Kidney (tissue), 14 donors: Measurements from ENCODE around the gene ACER3. TPM values are rescaled to one million over a fixed set of nuclear protein-coding genes. Genes with fewer than 3 reads are reported as not detected.

ENCODE experiments used
- DNase-seq, 5 donors: peaks; one replicate each; pipeline ENCODE4 v3.0.0-alpha.2; 2013 to 2020
- FAIRE-seq: peaks from 2 replicates; lab custom pipeline; 2012; peaks lifted over from hg19 to GRCh38; lab: Jason Lieb, UNC
- H3K27ac ChIP-seq, 2 donors: one replicate each; pipeline ENCODE4 v1.7.0; 2013; ENCODE audit warnings: low read depth in 2 of 2, low read length in 2 of 2, inconsistent platforms in 1 of 2
- H3K27me3 ChIP-seq: one replicate; pipeline ENCODE4 v1.7.1; 2013; ENCODE audit warnings: low read length, inconsistent platforms; ENCODE audit not compliant: control insufficient read depth, insufficient read depth
- H3K36me3 ChIP-seq, 3 donors: one replicate each; pipeline versions ENCODE4 v1.7.0 to v1.7.1; 2013; ENCODE audit warnings: low read length in 3 of 3, control low read depth in 1 of 3, inconsistent platforms in 1 of 3; ENCODE audit not compliant: insufficient read depth in 3 of 3, control insufficient read depth in 2 of 3
- H3K4me1 ChIP-seq, 3 donors: one replicate each; pipeline versions ENCODE4 v1.7.0 to v1.7.1; 2013; ENCODE audit warnings: low read length in 3 of 3, inconsistent platforms in 1 of 3, low read depth in 1 of 3; ENCODE audit not compliant: control insufficient read depth in 2 of 3, insufficient read depth in 2 of 3
- H3K4me3 ChIP-seq, 3 donors: one replicate each; pipeline versions ENCODE4 v1.7.0 to v1.8.1; 2013; ENCODE audit warnings: low read length in 3 of 3, control low read depth in 1 of 3, inconsistent platforms in 1 of 3
- H3K9ac ChIP-seq, 3 donors: one replicate each; pipeline versions ENCODE4 v1.7.0 to v1.7.1; 2013; ENCODE audit warnings: low read length in 3 of 3, control low read depth in 1 of 3, inconsistent platforms in 1 of 3
- H3K9me3 ChIP-seq, 3 donors: one replicate each; pipeline versions ENCODE4 v1.7.0 to v1.7.1; 2013; ENCODE audit warnings: low read length in 3 of 3, control low read depth in 1 of 3, inconsistent platforms in 1 of 3; ENCODE audit not compliant: control insufficient read depth in 2 of 3, insufficient read depth in 1 of 3
- intact Hi-C: fragments of 100-400 bp; cut with DNase I; formaldehyde crosslinking; loops from one replicate; pipeline ENCODE4 v1.11.1; 2022
- polyA plus RNA-seq: library from polyadenylated mRNA; stranded (reverse); fragments of 350-450 nt; fragmentation: Illumina TruSeq; extraction: RNeasy Lipid Tissue Mini Kit (QIAGEN cat#74804); gene quantifications from one replicate; pipeline ENCODE4 v1.2.3, GENCODE V29; 2014; ENCODE audit warnings: low read depth, low replicate concordance; ENCODE audit not compliant: insufficient read depth
- total RNA-seq: library from RNA; stranded (reverse); fragmentation: NEBNext Ultra II Directional; extraction: Animal tissue kit (Norgen Biotek cat#: 25700); gene quantifications from one replicate; pipeline ENCODE4 v1.2.1, GENCODE V29; 2021
- TF ChIP-seq, protein P1 (sequence below): IDR thresholded peaks from 3 replicates; pipeline ENCODE4 v1.5.1; 2012; ENCODE audit warnings: mild to moderate bottlenecking, moderate library complexity, borderline replicate concordance; ENCODE audit not compliant: insufficient read depth; ENCODE audit errors: extremely low read depth
- donor health status: control.
- donor health status: control.
- donor health status: control.
- donor health status: control.
- donor health status: control.
- donor health status: DM: yes; HTN: yes; CAD: no.
- donor health status: Normal renal cell carcinoma (clear cell type).

ACER3 gene
- total and polyA plus RNA-seq, 2 donors from 2014 or later, result 5.9 to 35.3 TPM

DNA sequence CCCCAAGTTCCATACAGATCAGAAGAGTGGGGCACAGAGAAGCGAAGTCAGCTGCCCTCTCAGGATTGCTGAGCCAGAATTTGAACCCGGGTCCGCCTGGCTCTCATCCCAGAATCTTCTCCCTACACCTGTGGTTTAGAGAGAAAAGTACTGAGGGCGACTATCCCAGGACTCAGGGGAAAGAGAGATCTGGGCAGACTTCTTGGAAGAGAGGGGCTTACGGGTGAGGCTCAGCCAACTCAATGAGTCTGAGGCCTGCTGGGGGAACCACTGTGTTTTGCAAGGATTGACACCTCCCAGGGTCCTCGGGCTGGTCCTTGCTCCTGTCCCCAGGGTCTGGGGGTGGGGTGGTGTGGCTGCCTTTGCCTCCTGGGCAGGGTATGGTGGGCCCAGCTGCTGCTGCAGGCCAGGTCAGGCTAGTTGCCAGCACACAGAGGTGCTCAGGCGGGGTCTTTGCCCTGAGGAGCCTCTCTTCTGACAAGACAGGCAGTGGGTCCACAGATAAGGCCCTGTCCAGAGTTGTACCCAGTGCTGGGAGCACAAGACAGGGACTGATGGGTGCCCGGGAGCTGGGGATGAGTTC, 207.2 kb downstream of the ACER3 start:
- DNase-seq, result peak in 2 of 5 donors; percentile 34 to 61
- peak overlapping the region in 1 of 3 donors; percentile 13 for H3K9ac ChIP-seq
- no peaks in the 10 kb centered on the region for H3K27me3 ChIP-seq
- H3K27ac ChIP-seq, result peak overlapping the region in 1 of 2 donors; percentile 59
- H3K9me3 ChIP-seq, result no peaks in the 10 kb centered on the region
- TF ChIP-seq, protein P1, sequence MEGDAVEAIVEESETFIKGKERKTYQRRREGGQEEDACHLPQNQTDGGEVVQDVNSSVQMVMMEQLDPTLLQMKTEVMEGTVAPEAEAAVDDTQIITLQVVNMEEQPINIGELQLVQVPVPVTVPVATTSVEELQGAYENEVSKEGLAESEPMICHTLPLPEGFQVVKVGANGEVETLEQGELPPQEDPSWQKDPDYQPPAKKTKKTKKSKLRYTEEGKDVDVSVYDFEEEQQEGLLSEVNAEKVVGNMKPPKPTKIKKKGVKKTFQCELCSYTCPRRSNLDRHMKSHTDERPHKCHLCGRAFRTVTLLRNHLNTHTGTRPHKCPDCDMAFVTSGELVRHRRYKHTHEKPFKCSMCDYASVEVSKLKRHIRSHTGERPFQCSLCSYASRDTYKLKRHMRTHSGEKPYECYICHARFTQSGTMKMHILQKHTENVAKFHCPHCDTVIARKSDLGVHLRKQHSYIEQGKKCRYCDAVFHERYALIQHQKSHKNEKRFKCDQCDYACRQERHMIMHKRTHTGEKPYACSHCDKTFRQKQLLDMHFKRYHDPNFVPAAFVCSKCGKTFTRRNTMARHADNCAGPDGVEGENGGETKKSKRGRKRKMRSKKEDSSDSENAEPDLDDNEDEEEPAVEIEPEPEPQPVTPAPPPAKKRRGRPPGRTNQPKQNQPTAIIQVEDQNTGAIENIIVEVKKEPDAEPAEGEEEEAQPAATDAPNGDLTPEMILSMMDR, result no peak
- no peak for FAIRE-seq
- intact Hi-C loops, result no loop called here
- peaks cover 5 to 38% (median 22%) of the 10 kb centered on the region in 3 donors for H3K4me1 ChIP-seq
- H3K36me3 ChIP-seq, result no peaks in the 10 kb centered on the region
- H3K4me3 ChIP-seq, result peak overlapping the region; percentile 71 to 79 (median 71)

DNA sequence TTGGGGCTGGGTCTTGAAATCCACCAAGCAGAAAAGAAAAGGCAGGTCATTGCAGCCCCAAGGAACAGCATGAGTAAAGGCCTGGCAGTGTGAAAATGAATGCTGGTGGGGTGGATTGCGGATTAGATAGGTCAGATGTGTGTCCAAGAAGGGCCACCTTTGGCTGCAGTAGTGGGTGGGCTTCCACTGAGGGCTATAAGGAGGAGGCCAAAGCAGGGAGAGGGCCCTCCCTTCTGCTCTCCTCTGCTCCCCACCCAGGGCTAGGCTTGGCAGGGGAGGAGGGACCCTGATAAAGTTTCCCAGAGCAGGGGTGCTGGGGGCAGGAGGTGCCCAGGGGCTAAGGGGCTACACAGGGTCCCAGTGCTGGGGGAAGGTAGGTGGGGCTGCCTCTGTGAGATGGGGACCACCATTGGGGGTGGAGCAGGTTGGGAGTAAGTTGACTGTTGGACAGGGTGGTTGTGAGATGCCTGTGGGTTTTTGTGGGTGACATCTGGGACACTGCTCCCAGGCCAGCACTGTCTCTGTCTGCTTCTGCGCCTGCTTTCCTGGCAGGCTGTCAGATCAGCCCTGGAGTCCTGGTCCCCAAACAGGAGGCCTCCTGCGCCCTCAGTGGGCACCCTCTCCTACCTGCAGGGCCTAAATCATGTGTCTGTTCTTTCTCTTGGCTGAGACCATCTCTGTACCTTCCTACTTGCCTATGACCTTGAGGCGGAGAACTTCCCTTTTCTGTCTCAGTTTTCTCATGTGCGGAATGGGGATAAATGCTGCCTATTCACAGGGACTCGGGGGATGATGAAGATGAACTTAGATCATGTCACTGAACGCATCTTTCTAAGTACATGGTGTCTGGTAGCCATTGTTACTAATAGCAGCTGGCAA, 208.0 kb downstream of the ACER3 start:
- no peaks in the 10 kb centered on the region for H3K36me3 ChIP-seq
- no peak overlapping the region for H3K27ac ChIP-seq
- no peak for FAIRE-seq
- H3K4me1 ChIP-seq, result peaks cover 5 to 45% (median 29%) of the 10 kb centered on the region in 3 donors
- intact Hi-C loops, result no loop called here
- H3K9me3 ChIP-seq, result no peaks in the 10 kb centered on the region
- H3K27me3 ChIP-seq, result no peaks in the 10 kb centered on the region
- TF ChIP-seq, protein P1, result no peak
- no peak overlapping the region for H3K9ac ChIP-seq
- DNase-seq, result peak in 1 of 5 donors; percentile 45
- peak overlapping the region in 1 of 3 donors; percentile 79 for H3K4me3 ChIP-seq

DNA sequence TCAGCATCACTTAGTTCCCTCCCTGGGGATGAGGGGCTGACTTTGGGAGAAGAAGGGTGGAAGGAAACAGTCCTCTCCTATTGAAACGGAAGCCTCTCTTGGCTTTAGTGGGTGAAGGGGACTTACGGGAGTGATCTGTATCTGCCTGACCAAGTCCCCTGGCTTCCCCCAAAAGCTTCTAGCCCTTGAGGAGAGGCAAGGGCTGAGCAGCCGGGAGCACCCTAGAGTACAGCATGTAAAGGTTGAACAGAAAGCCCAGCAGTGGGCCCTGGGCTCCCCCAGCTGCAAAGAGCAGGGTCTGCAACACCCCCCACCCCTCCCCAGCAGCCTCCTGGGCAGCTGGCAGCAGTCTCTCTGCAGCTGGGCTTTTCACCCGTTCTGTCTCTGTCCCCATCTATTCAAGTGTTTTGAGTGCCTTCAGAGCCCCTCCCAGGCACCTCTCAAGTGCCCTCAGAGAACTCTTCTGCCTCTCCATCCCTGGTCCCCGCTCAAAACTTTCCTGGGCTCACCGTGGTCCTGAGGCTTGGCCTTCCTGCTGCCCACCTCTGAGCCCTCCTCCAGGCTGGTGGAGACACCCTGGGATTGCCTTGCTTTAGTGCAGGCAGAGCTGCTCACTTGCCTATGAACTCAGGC, 208.7 kb downstream of the ACER3 start:
- Histone ChIP-seq H3K27ac (no peak overlapping the region), H3K4me1 (peaks cover 5 to 53% (median 36%) of the 10 kb centered on the region in 3 donors), H3K9ac (no peak overlapping the region), H3K27me3 (no peaks in the 10 kb centered on the region), H3K9me3 (no peaks in the 10 kb centered on the region), H3K4me3 (no peak overlapping the region), H3K36me3 (no peaks in the 10 kb centered on the region)
- TF ChIP-seq, protein P1, result no peak
- intact Hi-C loops, result no loop called here
- DNase-seq, result peak in 1 of 5 donors; percentile 31
- FAIRE-seq, result no peak
